KMS-11 (cell line): Measurements from ENCODE around the gene SPEM2.

Experiments used
- H2AFZ ChIP-seq: fragments of 200-600 bp; sonication (generic); 2 replicates; pipeline ENCODE4 v1.6.1; 2016; ENCODE audit warnings: antibody characterized with exemption, mixed run types, low read depth
- H3K27ac ChIP-seq: fragments of 200-600 bp; sonication (generic); 2 replicates; pipeline ENCODE4 v1.6.1; 2016; ENCODE audit warnings: mild to moderate bottlenecking, mixed run types
- H3K27me3 ChIP-seq: fragments of 200-600 bp; sonication (generic); 2 replicates; pipeline ENCODE4 v1.6.1; 2017; ENCODE audit warnings: mild to moderate bottlenecking, low read depth, mixed run types, moderate library complexity; ENCODE audit not compliant: insufficient read depth
- H3K36me3 ChIP-seq: fragments of 200-600 bp; sonication (generic); 2 replicates; pipeline ENCODE4 v1.6.1; 2017; ENCODE audit warnings: mild to moderate bottlenecking, mixed run types; ENCODE audit not compliant: insufficient read depth
- H3K4me1 ChIP-seq: fragments of 200-600 bp; sonication (generic); 2 replicates; pipeline ENCODE4 v1.6.1; 2016; ENCODE audit warnings: mild to moderate bottlenecking, low read depth, mixed run types; ENCODE audit not compliant: poor library complexity, severe bottlenecking
- H3K4me2 ChIP-seq: fragments of 200-600 bp; sonication (generic); 2 replicates; pipeline ENCODE4 v1.7.0; 2016; ENCODE audit warnings: mild to moderate bottlenecking, mixed run types
- H3K4me3 ChIP-seq: fragments of 200-600 bp; sonication (generic); IDR thresholded peaks from 2 replicates; pipeline ENCODE4 v1.6.1; 2017; ENCODE audit warnings: low read depth, low read length, mixed read lengths; ENCODE audit not compliant: insufficient read depth
- H3K79me2 ChIP-seq: fragments of 200-600 bp; sonication (generic); 2 replicates; pipeline ENCODE4 v1.6.1; 2016; ENCODE audit warnings: low read depth, mixed run types; ENCODE audit not compliant: insufficient read depth
- H3K9ac ChIP-seq: fragments of 200-600 bp; sonication (generic); 2 replicates; pipeline ENCODE4 v1.6.1; 2016; ENCODE audit warnings: mild to moderate bottlenecking, mixed run types
- H4K20me1 ChIP-seq: fragments of 200-600 bp; sonication (generic); 2 replicates; pipeline ENCODE4 v1.6.1; 2016; ENCODE audit warnings: mild to moderate bottlenecking, mixed run types; ENCODE audit not compliant: insufficient read depth
- TF ChIP-seq, protein P1 (sequence below): fragments of 200-600 bp; sonication (generic); conservative IDR thresholded peaks from 2 replicates; pipeline ENCODE4 v1.6.1; 2017; ENCODE audit warnings: low read depth, mild to moderate bottlenecking, antibody characterized with exemption, low read length, moderate library complexity, mixed read lengths

The SPEM2 gene

DNA sequence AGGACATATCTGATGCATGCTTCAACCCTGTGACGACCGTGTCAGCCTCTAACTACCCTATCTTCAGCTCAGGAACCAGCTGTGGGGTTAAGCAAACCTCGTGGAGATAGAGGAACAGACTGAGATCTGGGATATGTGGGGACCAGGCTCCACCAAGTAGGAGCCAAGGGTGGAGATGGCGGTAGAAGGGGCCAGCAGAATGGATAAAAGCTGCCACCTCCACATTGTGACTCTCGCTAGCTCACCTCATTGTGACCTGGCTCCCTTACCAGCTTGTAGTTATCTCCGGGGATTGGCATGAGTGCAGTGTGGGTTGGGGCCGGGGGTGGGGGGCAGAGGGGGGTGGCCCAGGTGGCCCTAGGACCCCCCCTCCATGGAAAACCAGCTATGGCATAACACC lies at the start of gene SPEM2:
Gene SPEM2, plus strand, starts transcription at position 301 of the 400 bp plus-strand sequence. Its CDS starts 73 bp downstream, at position 374.
- H4K20me1 ChIP-seq: no peaks in the 10 kb centered on the region
- no peak within 1 kb of the TSS for H3K4me3 ChIP-seq
- H3K79me2 ChIP-seq: no peaks in the 10 kb centered on the region
- TF ChIP-seq, protein P1, sequence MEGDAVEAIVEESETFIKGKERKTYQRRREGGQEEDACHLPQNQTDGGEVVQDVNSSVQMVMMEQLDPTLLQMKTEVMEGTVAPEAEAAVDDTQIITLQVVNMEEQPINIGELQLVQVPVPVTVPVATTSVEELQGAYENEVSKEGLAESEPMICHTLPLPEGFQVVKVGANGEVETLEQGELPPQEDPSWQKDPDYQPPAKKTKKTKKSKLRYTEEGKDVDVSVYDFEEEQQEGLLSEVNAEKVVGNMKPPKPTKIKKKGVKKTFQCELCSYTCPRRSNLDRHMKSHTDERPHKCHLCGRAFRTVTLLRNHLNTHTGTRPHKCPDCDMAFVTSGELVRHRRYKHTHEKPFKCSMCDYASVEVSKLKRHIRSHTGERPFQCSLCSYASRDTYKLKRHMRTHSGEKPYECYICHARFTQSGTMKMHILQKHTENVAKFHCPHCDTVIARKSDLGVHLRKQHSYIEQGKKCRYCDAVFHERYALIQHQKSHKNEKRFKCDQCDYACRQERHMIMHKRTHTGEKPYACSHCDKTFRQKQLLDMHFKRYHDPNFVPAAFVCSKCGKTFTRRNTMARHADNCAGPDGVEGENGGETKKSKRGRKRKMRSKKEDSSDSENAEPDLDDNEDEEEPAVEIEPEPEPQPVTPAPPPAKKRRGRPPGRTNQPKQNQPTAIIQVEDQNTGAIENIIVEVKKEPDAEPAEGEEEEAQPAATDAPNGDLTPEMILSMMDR: no peak
- no peaks in the 10 kb centered on the region for H3K36me3 ChIP-seq
- no peaks in the 10 kb centered on the region for H3K27me3 ChIP-seq
- H3K4me1 ChIP-seq: no peaks in the 10 kb centered on the region
- H3K9ac ChIP-seq: no peak within 1 kb of the TSS
- H3K27ac ChIP-seq: no peak within 1 kb of the TSS
- H3K4me2 ChIP-seq: no peak within 1 kb of the TSS
- H2AFZ ChIP-seq: no peak within 1 kb of the TSS

DNA sequence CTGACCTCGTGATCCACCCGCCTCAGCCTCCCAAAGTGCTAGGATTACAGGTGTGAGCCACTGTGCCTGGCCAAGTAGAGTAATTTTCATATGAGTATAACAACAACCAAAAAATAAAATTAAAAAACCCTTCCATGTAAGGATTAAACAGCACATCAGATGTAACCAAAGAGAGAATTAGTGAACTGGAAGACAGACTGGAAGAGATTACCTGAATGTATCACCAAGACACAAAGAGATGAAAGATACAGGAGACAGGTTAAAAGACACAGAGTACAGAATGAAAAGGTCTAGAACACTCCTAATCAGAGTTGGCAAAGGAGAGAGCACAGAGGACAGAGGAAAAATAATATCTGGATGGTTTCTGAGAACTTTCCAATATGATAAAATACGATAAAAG lies 46.3 kb upstream of the SPEM2 start:
- Histone ChIP-seq H3K4me1 (no peaks in the 10 kb centered on the region), H3K36me3 (no peaks in the 10 kb centered on the region), H3K79me2 (no peaks in the 10 kb centered on the region), H3K9ac (no peak overlapping the region), H3K4me3 (no peak overlapping the region), H2AFZ (no peak overlapping the region), H4K20me1 (no peaks in the 10 kb centered on the region), H3K27me3 (no peaks in the 10 kb centered on the region), H3K4me2 (no peak overlapping the region), H3K27ac (no peak overlapping the region)
- TF ChIP-seq, protein P1: no peak

DNA sequence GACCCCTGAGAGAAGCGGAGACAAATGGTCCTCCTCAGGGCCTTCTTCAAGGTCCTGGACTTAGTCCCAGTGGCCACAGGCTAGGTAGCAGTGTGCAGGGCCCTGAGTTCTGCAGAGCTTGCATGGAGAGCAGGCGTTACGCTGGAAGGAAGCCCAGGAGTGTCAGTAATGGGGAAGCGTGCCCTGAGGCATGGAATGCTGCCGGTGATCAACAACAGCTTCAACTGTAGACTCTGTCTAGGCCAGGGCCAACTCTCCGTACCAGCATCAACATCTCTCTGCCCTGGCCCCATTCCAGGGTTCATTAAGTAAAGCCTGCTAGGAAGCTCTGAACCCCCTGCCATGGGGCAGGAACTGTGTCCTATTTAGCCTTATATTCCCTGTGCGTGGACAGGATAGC lies 45.1 kb upstream of the SPEM2 start:
- Histone ChIP-seq H3K27ac (no peak overlapping the region), H3K27me3 (no peaks in the 10 kb centered on the region), H3K36me3 (no peaks in the 10 kb centered on the region), H2AFZ (no peak overlapping the region), H3K4me1 (no peaks in the 10 kb centered on the region), H3K9ac (no peak overlapping the region), H3K4me3 (no peak overlapping the region), H3K4me2 (no peak overlapping the region), H4K20me1 (no peaks in the 10 kb centered on the region), H3K79me2 (no peaks in the 10 kb centered on the region)
- TF ChIP-seq, protein P1: no peak

DNA sequence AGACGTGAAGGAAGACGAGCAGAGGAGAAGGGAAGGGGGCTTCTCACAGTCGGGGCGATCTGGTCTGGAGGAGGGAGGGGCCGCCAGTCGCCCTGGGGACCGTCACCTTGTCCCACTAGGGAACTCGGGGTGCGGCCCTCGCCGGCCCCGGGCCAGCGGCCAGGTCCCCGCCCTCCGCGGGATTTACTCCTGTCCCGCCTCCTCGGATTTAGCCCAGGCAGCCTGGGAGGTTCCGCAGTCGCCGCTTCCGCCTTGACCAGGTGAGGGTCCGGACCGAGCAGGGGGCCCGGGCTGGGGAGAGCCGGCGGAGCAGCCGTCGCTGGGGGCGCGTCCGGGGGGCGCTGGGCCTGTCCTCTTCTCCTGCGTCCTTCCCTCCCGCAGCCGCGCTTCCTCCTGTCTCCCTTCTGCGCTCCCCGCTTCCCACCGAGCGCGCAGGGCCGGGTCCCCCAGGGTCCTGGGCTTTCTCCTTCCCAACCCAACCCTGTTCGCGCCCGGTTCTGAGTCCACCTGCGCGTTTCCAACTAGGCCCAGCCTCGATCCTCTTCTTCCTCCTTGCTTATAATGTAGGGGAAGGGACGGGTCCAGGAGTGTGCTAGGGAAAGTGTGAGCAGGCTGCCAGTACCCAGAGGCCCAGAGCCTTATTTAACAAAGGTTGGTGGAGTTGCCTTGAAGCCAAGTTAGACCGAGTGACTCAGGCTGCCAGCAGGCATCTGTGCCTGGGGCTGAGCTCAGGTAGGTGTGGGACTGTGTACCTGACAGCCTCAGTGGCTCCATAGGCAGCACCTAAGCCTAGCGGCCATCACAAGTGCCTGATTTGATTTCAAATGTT lies 44.3 kb upstream of the SPEM2 start, which contains the start of gene TNK1:
Gene TNK1, plus strand, starts transcription at position 235 of the 829 bp plus-strand sequence. CDS start 1,838 bp downstream, outside the sequence.
- TF ChIP-seq, protein P1: no peak
- no peak within 1 kb of the TSS for H3K9ac ChIP-seq
- no peak within 1 kb of the TSS for H3K4me3 ChIP-seq
- no peaks in the 10 kb centered on the region for H3K79me2 ChIP-seq
- no peak within 1 kb of the TSS for H2AFZ ChIP-seq
- H3K4me2 ChIP-seq: no peak within 1 kb of the TSS
- H3K36me3 ChIP-seq: no peaks in the 10 kb centered on the region
- H3K27me3 ChIP-seq: no peaks in the 10 kb centered on the region
- no peaks in the 10 kb centered on the region for H4K20me1 ChIP-seq
- no peaks in the 10 kb centered on the region for H3K4me1 ChIP-seq
- no peak within 1 kb of the TSS for H3K27ac ChIP-seq
